Activated CD8-positive, alpha-beta memory T cell treated with anti-CD3 and anti-CD28 coated beads, Interleukin-2, amount 50 U/mL, for 4 hours (primary cell): ENCODE results near the gene ALDH3B2.
"Not testable (repeated sequence)": the region's sequence is repeated elsewhere in the genome, so short reads cannot be mapped to it uniquely, and the experiment has no call there.

ENCODE experiments used
- DNase-seq: peaks from one replicate; pipeline ENCODE4 v3.0.0-alpha.2; 2020

The ALDH3B2 gene

DNA sequence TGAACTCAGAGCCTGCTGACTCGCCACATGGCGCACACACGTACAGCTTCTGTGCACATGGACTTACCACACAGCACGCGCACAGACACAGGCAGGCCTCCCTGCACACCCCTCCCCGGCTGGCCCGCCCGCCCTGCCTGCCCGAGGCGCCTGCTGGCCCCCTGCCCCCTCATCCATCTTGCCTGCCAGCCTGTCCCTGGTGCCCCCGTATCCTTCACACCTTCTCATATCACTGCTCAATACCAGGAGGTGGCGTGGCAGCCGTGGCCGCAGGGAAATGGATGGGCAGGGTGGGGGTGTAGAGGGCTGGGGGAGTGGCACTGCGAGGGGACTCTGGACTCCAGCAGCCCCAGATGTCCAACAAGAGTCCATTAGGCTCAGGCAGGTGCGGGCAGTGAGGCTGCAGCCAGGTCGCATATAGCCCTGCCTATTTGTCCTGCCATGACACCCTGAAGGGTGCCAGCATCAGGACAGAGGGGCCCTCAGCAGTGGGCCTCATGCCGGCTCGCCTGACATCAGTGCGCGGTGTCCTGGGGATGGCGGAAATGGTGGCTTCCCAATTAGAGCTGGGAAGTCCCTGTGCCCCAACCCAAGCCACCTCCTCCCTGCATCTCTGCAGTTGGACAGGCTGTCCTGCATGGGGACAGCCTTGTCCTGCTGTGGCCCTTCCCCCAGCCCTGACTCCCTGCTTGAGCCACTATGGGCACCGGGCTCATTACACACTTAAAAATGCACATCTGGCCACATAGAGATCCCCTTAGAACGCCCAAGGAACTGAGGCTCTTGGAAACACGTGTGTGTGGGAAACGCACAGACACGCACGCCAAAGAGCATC lies 32.9 kb downstream of the ALDH3B2 start:
- no peak for DNase-seq

DNA sequence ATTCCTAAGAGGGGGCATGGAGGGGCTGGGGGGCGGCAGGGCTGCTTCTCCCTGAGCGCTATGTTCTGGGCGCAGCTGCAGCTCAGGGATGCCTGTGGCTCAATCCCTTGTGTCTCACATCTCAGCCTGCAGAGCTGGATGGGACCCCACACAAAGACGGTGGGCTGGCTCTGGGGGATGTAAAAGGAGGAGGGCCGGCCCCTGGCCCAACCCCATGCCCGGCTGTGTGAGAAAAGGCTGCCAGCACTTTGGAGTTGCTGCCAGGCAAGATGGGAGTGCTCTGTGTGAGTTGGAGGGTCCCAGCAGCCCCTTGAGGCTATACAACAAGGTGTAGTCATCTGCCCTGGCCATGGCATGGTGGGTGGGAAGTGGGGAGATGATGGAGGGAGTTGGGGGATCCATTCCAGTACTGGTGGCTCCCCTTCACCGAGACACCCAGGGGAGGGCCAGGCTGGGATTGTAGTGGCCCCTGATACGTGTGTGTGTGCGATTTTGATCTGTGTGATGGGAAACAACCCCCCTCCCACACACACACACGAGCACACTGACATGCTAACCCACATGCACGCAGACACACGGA lies 33.6 kb downstream of the ALDH3B2 start:
- DNase-seq, result no peak

DNA sequence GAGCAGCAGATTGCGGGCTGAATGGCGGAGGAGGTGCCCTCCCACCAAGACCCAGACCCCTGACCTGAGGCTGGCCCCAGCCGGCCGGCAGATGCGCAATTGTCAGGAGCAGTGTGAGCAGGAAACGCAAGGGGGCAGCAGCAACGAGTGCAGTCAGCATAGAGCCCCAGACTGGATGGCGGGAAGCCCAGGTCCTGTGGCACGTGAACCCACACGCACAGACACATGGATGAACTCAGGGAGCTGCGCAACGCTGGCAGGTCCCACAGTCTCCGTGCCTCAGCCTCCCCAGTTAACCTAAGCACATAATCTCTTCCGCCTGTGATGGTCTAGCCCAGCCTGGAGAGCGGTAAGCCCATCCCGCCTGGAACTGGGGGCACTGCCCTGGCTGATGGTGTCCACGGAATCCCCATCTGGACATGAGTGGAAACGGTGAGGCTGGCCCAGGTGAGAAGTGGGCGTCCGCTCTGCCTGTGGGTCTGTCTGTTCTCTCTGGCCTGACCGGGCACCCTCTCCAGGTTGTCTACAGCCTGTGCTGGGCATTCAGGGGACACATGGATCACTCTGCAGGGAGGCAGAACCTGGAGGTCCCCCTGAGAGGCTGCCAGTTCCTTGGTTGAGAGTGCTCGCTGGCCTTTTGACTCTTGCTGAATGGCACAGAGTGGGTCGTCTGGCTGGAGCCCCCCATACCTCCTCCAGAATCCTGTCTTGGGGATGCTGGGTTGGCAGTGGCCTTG lies 34.2 kb downstream of the ALDH3B2 start:
- peak; percentile 55 for DNase-seq

DNA sequence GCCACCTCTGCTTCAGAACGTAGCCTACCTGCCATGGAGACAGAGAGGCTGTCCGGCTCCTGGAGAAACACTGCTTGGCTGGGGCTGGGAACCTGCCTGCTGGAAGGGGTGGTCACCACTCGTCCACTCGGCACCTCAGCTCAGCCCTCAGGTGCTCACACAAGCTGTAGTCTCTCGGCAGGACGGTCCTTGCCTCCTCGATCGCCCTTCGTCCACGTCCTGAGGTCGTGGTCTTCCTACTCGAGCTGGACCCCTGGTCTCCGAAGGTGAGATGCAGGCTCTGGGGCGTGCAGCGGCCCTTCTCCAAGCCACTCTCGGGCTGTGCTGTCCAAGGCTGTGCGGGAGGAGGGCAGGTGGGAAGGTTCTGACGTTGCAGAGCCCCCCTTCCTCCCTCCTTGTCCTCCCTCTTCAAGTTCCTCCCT lies 35.0 kb downstream of the ALDH3B2 start, which contains the start of gene TBX10:
Gene TBX10 (minus strand): TSS at position 326 of the 422 bp plus-strand sequence. CDS start 291 bp downstream, at position 35.
- no peak for DNase-seq

DNA sequence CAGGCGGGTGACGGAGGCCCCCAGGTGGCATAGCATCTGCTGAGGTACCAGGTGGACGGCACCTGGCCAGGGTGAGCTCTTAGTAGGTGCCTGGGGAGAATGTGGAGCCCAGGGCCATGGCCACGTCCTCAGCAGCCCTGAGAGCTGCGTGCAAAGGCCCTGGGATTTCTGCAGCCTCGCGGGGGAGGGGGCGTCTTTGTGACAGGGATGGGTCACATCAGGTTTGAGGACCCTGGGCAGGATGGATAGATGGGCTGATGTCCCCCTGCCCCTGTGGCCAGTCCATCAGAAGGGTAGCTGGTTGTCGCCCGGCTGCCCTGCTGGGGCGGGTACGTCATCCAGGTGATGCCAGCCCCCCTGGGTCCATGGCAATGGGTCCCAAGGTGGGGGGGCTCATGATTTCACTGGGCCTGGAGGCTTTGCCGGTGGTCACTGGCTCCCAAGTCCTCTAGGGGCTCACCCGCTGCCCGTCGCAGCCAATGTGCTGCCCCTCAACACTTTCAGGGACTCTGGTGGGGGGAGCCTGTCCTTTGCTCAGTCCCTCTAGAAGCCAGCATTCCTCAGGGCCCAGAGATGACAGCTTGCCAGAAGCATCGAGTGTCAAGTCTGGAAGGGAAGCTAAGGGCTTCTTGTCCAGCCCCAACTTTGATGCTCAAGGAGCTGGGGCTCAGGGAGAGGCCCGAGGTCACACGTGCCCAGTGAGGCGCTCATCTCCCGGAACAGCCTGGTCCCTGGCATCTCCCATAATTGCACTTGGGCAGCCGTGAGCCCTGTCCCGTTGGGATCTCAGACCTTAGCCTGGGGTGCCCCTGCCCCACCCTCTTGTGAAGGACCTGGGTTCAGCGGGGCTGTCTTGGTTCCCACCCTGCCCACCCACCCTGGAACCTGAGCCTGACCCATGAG lies 35.6 kb downstream of the ALDH3B2 start:
- DNase-seq, result no peak

DNA sequence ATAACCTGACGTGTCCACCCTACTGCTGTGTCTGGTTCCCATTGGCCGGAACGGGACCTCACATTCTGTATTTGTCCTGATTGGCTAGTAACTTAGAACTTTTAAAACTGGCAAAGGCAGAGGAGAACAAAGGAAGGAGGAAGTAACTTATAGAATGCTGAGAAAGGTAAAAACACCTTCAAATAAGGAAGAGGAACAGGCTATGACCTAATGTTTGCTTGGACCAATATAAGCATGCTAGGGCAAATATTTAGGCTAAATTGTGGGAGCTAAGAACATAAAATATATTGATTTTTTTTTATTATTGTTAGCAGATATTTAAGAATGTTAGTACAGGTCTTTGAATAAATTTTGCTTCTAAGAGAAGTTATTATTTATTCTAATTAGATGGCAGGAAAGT lies 37.0 kb downstream of the ALDH3B2 start:
- not testable (repeated sequence) for DNase-seq

DNA sequence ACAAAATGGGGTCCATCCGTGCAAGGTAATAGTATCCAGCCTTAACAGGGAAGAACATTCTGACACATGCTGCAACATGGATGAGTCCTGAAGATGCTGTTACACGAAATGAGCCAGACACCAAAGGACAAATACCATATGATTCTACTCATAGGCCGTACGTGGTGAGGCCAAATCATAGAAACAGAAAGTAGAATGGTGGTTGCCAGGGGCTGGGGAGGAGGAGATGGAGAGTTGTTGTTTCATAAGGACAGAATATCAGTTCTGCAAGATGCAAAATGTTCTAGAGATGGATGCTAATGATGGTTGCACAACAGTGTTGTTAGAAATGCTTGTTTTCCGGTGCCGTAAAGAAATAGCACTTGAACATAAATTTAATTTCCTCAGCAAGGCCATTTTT lies 37.5 kb downstream of the ALDH3B2 start:
- DNase-seq, result no peak

DNA sequence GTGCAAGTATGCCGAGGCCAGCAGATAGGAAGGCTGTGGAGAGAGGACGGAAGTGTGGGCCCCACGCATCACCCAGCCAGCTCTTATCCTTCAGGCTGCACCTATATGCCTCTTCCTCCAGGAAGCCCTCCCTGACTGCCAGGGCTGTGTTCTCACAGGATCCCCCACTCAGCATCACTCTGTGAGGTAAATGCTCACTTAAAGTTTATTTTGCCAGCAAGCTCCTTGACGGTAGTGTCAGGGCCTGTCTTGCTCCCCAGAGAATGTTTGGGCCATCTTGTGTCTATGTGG lies 39.2 kb downstream of the ALDH3B2 start:
- no peak for DNase-seq

DNA sequence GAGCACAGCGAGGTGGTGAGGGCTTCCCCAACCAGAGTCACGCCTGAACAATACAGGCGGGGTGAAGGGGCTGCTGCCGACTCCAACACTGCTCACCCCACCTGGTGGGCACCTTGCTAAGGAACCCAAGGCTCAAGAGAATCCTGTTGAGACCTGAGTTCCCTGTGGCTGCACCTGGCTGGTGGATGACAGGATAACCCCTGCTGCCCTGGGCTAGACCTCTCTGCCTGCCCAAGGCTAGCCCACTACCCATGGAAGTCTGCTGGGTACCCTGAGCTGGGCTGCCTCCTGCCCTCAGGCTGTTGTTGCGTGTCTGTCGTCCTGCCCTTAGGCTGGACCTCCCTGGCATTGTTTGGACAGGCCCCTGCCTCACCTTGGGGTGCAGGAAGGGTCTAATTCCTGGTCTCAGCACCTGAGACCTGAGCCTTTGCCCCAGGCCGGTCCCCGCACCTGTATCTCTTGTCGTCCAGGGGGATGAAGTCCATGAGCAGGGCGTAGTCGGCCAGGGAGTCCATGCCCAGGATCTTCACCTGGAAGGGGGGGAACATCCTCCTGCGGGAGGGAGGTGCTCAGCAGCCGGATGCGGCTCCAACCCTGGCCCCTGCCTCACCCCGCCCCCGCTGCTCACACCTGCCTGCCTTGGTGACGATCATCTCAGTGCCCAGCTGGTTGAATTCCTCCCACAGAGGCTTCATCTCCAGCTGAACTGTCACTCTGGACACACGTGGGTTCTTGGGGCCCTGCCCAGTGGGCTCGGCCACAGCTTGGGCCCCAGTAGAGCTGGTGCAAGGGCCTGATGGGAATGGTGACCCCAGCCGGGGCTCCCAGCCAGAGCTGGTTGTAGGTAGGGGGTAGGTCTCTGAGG lies 39.8 kb downstream of the ALDH3B2 start:
- no peak for DNase-seq

DNA sequence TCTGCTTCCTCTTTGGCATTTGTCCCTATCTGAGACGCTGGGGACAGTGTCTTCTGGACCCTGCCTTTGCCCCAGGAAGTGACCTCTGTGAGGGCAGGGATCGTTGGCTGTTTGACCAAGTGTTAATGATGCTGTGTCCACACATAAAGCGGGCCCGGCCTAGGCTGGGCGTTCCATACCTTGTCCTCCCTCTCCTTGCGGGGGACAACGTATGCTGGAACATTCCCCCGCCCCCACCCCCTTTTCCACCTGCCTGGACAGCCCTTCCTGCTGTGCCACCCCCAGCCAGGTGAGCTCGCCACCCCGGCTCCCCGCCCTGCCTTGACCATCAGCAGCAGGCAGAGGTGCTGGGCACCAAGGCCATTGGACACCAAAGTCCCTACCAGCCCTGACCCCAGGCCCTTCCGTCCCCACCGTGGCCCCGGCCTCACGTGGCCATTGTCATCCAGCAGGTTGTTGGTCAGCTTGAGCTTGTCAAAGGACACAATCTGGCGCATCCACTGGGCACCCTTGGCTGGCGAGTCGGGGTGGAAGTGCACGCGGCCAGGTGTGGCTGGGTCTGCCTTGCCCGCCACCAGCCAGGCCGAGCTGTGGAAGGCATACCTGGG lies 40.6 kb downstream of the ALDH3B2 start:
- no peak for DNase-seq

DNA sequence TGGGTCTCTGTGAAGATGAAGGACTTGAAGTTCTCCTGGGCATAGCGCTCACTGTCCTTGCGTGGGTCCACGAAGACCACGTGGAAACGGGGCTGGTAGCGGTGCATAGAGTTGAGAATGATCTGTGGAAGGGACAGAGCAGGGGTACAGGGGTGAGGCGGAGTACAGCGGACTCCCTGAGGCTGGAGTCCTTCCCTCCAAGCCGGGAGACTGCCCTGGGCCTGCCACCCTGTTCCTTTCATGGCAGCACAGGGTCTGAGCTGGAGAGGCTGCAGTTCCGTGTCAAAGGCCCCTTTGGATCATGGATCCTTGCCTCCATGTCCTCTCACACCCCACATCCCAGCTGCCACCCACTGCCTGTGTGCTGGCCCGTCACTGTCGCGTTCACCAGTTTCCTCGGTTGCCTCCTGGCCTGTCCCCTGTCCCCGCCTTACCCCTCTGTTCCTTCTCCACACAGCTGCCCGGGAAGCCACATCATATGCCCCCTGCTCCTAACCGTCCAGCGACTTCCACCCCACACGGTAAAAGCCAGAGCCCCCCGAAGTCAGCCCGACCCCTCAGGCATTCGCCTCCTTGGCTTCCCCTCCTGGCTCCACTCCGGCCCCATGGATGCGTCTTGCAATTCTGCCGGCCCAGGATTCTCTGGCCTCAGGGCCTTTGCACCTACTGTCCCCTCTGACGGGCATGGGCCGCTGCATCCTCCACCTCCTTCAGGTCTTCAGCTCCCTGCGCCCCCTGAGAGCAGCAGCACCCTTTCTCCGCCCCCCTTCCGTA lies 41.3 kb downstream of the ALDH3B2 start:
- no peak for DNase-seq

DNA sequence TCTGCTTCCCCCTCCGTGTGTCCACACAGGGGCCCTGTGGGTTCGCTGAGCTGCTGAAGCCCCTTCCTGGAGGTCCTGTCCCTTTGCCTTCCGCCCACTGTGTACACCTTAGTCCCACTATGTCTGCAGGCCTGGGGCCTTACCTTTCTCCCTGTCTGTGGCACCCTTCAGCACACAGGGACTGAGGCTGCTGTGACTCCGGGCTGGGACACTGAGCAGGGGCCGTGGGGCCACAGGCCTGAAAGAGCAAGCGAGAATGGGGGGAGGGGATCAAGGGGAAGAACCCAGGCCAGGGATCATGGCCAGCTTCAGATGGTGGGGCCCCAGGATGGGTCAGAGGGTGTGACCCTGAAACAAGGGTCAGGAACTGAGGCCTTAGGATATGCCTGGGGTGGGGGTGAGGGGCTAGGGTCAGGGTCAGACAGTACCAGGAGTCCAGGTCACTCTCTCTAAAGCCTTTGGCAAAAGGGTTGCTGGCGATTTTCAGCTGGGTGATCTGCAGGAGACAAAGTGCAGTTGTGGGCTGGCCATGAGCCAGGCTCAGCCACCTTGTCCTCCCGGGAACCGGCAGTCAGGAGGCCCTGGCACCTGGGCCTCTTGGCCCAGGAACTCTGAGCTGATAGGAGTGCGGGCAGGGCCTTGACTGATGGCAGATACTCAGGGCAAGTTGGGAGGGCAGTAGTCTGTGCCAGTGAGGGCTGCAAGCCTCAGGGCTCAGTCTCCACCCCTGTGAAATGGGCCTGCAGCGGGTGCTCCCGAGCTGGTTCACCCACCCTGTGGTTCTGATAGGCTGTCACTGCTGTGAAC lies 42.0 kb downstream of the ALDH3B2 start:
- DNase-seq, result no peak

DNA sequence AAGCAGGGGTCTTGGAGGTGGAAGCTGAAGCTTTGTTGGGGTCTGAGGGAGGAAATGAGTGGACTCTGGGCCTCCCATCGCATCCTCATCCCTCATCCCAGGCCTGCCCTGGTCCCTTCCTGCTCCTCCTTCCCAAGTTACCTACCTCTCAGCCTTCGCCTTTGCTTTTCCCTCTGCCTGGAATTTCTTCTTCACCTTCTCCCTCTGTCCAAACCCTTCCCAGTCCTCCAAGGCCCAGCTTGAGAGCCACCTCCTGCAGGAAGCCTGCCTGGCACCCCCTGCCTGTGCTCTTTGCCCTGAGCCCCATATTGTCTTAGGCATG lies 42.6 kb downstream of the ALDH3B2 start:
- DNase-seq, result no peak

DNA sequence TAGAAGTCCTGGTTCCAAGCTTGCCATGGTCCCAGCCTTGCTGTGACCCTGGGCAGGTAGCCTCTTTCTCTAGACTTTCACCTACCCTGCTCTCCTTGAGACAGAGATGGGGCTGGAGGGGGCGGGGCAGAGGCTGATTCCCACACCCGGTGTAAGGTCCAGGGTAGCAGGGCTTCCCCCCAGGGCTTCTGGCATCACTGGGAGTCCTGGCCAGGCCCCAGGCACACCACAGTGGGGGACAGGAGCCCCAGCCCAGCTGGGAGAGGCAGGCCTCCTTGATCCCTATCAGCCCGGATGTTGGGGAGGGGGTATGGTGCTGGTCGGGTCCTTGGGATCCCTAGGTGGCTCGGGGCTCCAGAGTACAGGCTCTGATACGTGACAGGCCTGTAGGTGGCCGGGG lies 43.0 kb downstream of the ALDH3B2 start:
- DNase-seq, result no peak

DNA sequence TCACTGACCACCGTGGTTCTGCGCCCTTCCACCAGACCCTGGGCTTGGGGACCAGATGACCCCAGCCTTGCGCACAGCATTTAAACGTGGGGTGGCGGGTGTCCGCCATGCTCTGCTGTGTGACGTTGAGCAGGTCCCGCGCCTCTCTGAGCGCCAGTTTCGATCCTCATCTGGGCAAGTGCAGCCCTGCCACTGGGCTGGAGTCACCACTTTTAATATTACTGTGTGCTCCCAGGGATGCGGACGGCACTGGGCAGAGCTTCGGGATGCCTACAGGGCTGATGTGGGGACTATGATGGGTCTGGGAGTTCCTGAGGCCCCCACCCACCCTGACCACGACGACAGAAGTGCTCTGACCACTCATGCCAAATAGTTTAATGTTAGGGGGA lies 43.5 kb downstream of the ALDH3B2 start:
- DNase-seq, result no peak

DNA sequence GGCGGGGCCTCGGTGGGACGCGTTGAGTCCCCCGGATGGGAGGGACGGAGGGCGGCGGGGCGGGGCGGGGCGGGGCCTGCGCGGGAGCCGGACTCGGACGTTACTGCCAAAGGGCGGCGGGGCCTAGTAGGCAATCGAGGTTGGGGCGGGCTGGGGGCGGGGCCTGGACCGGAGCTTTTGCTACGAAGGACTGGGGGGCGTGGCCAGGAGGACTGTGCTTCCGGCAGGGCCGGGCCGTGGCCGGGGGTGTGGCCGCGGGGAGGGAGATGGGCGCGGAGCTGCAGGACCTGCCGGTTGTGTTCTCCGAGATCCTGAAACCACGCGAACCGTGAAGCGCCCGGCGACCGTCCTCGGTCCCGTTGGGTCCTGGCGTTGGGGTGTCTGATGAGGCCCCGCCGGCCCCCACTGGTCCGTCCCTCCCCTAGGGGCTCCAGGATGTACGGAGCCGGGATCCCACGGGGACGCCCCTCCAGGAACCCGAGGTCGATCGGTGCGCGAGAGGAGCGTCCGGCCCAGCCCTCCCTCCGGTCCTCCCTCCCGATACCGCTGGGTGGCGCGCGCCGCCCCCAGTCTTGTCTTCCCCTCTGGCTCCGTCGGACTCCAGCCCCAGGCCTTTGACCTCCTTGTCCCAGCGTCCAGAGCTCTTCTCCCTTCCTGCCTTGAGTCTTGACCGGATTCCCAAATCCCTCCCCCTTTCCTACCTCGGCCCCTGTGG lies 44.0 kb downstream of the ALDH3B2 start:
- peak; percentile 92 for DNase-seq

DNA sequence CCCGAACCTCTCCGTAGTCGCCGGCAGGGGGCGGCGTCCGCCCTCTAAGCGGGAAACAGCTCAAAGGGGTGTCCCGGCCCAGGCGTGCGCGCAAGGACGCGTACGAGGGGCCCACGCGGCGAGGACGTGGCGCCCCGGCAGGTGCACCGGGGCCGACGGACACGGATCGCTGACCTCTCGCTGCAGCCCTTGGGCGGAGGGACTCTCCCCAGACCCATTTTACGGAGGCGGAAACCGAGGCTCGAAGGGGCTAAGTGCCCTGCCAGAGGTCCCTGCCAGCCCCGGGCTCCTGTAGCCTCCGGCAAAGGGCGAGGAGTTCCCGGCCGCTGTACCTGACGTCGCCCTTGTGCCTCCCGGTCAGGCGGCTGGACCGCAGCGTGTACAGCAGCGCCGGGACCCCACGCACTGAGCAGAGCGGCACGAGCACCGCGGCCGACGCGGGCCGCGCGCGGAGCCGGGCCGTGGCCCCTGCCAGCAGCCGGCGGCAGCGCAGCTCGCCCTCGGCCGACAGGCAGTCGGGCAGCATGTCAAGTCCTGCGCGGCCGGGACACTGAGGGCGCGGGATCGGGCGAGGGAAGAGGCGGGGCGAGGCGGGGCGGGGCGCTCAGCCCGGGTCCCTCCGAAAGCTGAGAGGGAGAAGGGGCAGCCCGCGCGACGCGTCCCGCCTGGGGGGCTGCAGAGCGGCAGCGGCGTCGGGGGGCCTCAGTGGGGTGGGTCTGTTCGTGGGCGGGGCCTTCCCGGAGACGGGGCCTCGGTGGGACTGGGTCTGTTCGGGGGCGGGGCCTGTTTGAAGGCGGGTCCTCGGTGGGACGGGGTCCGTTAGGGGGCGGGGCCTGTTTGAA lies 44.8 kb downstream of the ALDH3B2 start, which contains the start of gene NUDT8:
Gene NUDT8 (minus strand): TSS at position 552 of the 842 bp plus-strand sequence. CDS start 26 bp downstream, at position 526.
- DNase-seq, result peak; percentile 89

DNA sequence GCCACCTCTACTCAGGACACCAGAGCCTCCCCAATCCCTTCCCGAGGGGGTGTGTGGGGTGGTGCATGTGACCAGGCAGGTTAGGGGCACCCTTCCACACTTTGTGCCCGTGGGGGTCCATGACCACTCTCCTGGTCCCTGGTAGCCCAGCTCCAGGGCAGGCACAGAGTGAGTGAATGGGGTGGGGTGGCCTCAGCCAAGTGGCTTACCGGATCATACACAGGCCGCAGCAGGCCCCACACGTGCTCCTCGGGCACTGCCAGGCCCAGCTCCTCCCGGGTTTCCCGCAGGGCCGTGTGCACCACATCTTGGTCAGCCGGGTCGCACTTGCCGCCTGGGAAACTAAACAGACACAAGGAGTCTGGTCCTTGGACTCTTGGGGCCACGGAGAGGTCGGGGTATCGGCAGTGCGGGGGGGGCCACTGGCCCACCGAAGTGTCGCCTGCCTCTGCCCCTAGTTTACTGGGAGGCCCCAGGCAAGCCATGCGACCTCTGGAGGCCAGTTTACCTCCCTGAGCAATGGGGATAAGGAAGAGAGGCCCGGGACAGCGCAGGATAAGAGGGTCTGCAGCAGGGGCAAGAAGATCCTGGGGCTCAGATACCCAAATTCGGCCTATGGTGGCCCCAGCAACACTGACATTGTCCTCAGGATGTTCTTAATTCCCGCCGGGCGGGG lies 45.6 kb downstream of the ALDH3B2 start:
- DNase-seq, result no peak
